Measurements from ENCODE around the gene MSTN.
"Not testable (repeated sequence)": the region's sequence is repeated elsewhere in the genome, so short reads cannot be mapped to it uniquely, and the experiment has no call there.

Gene MSTN

DNA sequence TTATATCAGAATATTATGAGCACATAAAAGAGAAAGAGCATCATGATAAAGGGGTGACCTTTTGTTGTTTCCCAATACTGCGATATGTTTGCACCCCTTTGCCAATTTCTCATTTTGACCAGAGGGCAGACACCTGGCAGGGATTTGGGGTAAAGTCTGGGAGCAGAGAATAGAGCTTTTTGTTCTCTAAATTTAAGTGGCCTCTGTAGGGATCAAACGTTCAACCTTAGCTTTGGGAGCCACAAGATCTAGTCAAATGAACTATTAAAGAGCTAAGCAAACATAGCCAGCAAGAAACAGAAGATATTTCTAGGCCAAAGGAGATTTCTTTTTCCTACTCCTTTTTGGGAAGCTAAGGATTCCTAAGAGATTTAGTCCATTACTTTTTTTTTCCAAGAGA lies 1.1 kb upstream of the MSTN start:
- DNase-seq (ENCODE audit: low spot score), result no peak

DNA sequence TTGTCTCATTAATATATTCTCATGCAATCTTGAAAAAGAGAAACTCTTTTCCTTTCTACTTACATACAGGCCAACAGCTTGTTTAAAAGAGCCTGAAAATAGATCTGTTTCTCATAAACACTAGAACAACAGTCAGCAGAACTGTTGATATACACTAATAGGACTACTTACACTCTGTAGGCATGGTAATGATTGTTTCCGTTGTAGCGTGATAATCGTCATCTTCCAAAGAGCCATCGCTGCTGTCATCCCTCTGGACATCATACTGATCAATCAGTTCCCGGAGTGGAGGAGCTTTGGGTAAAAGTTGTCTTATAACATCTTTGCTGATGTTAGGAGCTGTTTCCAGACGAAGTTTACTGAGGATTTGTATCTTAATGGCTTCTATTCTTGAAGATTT lies 476 bp downstream of the MSTN start:
- no peak for DNase-seq (ENCODE audit: low spot score)

DNA sequence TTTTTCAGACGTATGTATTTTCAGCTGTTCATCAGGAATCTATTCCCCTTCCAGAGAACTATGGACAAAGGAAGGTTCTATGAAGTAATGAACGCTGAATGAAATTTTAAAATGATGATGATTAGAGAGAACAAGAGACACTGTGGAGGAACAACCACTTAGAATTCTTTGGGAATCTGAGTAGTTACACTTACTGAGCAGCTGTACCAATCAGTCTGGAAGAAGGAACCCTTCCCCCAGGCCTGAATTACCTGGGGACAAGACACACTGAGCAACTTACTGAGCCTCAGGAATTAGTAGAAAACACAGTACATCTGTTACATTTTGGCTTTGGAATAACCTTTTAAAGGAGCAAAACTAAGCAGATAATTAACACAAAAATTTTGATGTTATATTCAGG lies 1.9 kb downstream of the MSTN start:
- DNase-seq (ENCODE audit: low spot score), result no peak

DNA sequence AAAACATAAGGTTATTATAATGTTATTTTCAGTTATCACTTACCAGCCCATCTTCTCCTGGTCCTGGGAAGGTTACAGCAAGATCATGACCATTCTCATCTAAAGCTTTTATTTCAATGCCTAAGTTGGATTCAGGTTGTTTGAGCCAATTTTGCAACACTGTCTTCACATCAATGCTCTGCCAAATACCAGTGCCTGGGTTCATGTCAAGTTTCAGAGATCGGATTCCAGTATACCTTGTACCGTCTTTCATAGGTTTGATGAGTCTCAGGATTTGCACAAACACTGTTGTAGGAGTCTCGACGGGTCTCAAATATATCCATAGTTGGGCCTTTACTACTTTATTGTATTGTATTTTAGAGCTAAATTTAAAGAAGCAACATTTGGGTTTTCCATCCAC lies 2.5 kb downstream of the MSTN start:
- DNase-seq (ENCODE audit: low spot score), result no peak

DNA sequence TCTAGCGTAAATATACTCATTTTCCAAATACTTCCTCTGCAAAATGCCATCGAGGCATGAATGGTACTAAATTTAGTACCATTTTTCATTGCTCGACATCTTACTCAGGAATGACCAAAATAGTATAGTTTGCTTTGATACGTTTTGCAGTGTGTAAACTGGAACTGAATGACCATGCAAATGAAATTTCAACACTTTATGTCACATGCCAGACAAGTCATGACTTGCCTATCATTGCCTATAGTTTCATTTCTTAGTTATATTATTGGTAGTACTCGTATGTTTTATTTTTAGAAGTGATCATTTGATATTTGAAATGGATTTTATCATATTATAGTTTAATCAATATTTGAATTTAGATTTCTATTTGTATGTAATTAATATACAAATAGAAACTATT lies 9.1 kb downstream of the MSTN start:
- DNase-seq (ENCODE audit: low spot score), result no peak

DNA sequence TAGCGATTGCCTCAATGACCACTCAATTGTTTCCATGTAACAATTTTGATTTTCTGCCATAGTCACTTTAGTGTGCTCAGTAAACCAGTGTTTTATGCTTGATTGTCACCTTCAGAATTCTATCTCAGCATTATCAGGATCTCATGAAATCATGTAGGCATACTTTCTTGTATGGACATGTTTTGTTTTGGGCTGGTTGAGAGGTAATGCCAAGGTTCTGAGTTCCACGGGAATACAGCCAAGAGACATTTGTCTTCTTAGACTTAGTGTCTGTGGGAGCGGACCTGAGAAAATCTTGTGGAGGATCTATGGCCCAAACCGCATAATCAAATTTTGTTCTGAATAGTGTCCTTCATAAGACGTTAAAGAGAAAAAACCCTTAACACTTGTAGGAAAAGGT lies 10.2 kb downstream of the MSTN start:
- DNase-seq (ENCODE audit: low spot score), result no peak

DNA sequence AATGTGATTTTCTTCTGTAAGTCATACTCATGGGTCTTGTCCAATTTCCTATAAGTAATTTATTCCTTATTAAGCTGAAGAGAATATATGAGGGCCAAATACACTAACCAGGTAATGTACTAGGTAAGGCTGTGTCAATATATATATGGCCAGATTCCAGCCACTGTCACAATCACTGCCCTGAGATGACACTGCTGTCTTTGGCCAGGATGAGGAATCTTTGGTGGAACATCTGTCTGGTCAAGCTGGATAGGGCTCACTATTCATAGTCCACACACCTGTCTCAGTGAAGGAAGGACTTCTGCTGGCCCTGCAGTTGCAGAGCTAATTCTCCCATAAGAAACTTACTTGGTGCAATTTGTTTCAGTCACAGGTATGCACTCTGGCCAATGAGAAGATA lies 11.3 kb downstream of the MSTN start:
- no peak for DNase-seq (ENCODE audit: low spot score)

DNA sequence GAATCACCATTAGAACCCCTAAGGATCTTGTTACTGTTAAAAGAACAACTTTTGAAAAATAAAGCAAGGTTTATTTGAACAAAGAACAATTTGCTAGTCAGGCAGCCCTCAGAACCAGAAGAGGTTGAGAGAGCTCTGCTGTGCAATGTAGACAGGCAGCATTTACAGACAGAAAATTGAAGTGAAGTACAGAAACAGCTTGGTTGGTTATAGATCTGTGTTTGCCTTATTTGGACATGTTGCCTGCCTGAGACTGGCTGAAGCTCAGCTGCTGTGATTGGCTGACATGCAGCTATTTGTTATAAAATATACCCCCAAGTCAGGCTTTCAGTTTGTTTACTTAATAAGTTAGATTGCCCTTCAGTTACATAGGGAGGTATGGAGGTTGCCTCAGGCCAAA lies 12.5 kb downstream of the MSTN start:
- DNase-seq (ENCODE audit: low spot score), result no peak

DNA sequence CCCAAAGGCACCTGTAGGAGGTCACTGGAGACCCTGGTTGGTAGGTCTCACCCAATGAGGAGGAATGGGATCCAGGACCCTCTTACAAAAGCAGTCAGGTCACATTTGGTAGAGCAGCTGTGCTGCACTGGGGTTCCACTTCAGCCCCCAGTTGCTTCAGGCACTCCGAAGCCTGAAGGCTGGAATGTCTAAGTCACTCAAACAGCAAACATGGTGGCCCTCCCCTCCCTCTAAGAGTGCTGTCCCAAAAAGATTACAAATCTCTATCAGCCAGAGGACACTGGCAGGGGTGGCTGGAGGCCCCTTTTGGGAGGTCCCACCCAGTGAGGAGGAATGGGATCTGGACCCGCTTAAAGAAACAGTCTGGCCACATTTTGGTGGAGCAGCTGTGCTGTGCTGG lies 17.7 kb downstream of the MSTN start:
- no peak for DNase-seq (ENCODE audit: low spot score)

DNA sequence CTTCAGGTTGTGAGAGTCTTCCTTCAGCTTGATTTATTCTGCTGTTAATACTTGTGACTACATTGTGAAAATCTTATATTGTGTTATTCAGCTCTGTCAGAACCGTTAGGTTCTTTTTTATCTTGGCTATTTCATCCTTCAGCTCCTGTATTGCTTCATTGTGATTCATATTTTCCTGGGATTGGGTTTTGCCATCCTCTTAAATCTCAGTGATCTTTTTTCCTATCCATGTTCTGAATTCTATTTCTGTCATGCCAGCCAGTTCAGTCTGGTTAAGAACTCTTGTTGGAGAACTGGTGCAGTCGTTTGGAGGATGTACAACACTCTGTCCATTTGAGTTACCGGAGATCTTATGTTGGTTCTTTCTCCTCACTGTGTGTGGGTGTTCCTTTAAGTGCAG lies 19.1 kb downstream of the MSTN start:
- DNase-seq (ENCODE audit: low spot score), result no peak

DNA sequence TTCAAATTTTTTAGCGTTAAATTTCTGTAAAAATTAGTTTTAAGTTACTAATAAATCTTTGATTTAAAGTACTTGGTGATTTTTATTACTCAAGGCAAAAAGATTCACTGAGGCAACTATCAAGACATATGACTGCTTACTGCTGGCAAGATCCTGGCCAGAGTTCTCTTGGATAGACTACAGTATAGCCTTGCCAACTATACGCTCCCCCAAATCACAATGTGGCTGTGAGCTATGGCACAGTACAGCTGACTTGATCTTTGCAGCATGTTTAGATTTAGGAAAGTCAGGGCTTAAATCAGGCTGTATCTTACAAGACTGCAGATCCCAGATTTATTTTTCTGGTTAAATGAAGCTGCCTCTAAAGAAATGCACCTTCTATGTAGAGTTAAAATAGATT lies 26.5 kb downstream of the MSTN start:
- no peak for DNase-seq (ENCODE audit: low spot score)

DNA sequence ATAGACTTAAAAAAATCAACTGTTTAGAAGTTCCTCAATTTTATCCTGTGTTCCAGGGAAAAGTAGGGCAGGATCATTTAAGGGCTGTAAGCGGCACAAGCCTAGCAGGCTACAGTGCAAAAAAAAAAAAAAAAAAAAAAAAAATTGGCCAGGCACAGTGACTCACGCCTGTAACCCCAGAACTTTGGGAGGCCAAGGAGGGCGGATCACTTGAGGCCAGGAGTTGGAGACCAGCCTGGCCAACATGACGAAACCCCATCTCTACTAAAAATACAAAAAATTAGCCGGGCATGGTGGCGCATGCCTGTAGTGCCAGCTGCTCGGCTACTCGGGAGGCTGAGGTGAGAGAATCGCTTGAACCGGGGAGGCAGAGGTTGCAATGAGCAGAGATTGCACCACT lies 28.1 kb downstream of the MSTN start:
- DNase-seq (ENCODE audit: low spot score), result not testable (repeated sequence)

DNA sequence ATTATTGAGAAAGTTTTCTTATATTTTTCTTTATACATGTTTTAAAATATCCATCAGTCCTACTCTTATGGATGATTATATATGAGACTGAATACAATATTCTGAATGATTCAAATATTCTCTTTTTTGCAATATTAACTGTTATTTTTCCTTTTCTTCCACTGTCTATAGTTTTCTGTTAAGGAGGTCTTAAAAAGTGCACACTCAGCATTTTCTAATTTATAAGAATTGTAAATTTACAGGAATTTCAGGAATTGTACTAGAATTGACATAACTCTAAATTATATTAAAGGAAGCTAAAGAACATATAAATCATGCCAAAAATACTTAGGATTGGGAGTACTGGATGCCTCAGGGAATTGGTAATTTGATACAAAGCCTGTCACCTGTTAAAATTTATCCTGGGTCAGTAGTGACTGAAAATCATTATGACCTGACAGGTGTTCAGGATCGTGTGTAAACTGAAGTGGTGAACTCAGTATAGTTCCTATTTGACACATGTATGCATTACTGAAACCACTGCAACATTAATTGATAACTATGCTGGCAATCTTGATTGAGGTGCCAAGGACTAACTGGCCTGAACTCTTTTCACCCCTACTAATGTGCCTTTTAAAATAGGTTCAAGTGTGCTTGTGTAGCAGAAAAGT lies 30.4 kb downstream of the MSTN start:
- no peak for DNase-seq (ENCODE audit: low spot score)

DNA sequence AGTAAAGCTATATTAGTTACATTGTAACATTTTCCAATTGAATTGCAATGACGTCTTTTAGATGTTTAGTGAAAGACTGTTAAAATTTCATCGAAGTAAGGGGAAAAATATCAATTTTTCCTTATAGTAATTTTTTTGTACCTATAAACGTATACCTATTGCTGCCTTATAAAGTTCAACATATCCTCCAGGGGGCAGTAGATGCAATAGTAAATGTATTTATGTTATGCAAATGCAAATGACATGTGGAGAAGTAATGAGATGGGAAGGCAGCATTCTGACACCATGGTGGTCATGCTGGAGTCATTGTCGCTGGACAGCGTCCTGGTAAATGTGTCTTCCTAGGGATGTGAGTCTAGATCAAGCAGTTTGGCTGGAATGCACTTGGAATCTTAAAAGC lies 38.7 kb downstream of the MSTN start:
- peak; percentile 19 for DNase-seq (ENCODE audit: low spot score)

DNA sequence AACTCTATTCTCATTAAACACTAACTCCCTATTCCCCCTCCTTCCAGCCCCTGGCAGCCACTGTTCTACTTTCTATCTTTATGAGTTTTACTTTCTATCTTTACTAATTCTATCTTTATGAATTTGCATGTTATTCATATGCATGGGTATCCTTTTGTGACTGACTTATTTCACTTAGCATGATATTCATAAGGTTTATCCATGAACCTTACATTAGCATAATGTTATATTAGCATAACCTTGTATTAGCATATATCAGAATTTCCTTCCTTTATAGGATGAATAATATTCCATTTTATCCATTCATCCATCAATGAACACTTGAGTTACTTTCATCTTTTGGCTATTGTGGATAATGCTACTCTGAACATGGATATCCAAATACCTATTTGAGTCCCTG lies 41.8 kb downstream of the MSTN start:
- DNase-seq (ENCODE audit: low spot score), result no peak

DNA sequence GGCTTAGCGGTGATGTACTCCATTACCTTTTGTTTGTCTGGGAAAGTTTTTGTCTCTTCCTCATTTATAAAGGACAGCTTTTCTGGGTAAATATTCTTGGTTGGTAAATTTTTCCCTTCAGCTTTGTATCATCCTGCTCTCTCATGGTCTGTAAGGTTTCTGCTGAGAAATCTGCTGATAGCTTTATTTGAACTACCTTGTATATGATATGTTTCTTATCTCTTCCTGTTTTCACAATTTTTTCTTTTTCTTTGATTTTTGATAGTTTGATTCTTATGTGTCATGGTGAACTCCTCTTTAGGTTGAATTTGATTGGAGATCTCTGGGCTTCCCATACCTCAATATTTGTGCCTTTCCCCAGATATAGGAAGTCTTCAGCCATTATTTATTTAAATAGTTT lies 44.7 kb downstream of the MSTN start:
- no peak for DNase-seq (ENCODE audit: low spot score)

DNA sequence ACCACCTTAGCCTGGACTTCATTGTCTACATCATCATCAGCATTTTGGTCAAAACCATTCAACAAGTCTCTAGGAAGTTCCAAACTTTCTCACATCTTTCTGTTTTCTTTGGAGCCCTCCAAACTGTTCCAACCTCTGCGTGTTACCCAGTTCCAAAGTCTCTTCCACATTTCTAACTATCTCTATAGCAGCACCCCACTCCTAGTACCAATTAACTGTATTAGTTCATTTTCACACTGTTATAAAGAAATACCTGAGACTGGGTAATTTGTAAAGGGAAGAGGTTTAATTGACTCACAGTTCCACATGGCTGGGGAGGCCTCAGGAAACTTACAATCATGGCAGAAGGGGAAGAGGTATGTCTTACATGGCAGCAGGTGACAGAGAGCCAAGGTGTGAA lies 46.6 kb downstream of the MSTN start:
- not testable (repeated sequence) for DNase-seq (ENCODE audit: low spot score)
